Sigmoid colon (tissue), 7 donors: ENCODE results near the gene CNNM2. TPM values are rescaled to one million over a fixed set of nuclear protein-coding genes. Genes with fewer than 3 reads are reported as not detected.
A peak's percentile ranks its signal among the peaks of the same experiment; 100 is the strongest.

Source experiments
- DNase-seq: peaks from one replicate; pipeline ENCODE4 v3.0.0-alpha.2; 2019
- H3K27ac ChIP-seq, 4 donors: fragments of 200-600 bp; sonication (generic); one replicate each; pipeline ENCODE4 v1.5.1; 2016 to 2019; ENCODE audit warnings: mild to moderate bottlenecking in 1 of 4
- H3K27me3 ChIP-seq, 3 donors: fragments of 200-600 bp; sonication (generic); one replicate each; pipeline ENCODE4 v1.5.1; 2019; ENCODE audit warnings: mild to moderate bottlenecking in 1 of 3
- H3K36me3 ChIP-seq, 4 donors: fragments of 200-600 bp; sonication (generic); one replicate each; pipeline ENCODE4 v1.5.1; 2016 to 2019
- H3K4me1 ChIP-seq, 4 donors: fragments of 200-600 bp; sonication (generic); one replicate each; pipeline ENCODE4 v1.5.1; 2017 to 2019
- H3K4me3 ChIP-seq, 4 donors: fragments of 200-600 bp; sonication (generic); one replicate each; pipeline ENCODE4 v1.5.1; 2017 to 2019; ENCODE audit warnings: mild to moderate bottlenecking in 2 of 4, moderate library complexity in 1 of 4
- H3K9me3 ChIP-seq, 4 donors: fragments of 200-600 bp in 3 of 4; sonication (generic) in 3 of 4; one replicate each; pipeline versions ENCODE4 v1.5.1 to v1.6.1; 2013 to 2019
- CTCF ChIP-seq, 4 experiments: fragments of 450-650 bp in 3 of 4; fragments of 200-600 bp in 1 of 4; IDR thresholded peaks; one replicate each; pipeline ENCODE4 v1.5.1; 2016 to 2019; ENCODE audit warnings: antibody characterized with exemption in 4 of 4, mild to moderate bottlenecking in 3 of 4, moderate library complexity in 2 of 4
- EP300 ChIP-seq, 4 donors: sonication (generic); formaldehyde crosslinking; IDR thresholded peaks; one replicate each; pipeline ENCODE4 v1.6.1; 2017; ENCODE audit warnings: antibody characterized with exemption in 4 of 4
- POLR2A ChIP-seq, 2 donors: fragments of 450-650 bp; IDR thresholded peaks; one replicate each; pipeline ENCODE4 v1.6.1; 2016; ENCODE audit warnings: antibody characterized with exemption in 2 of 2, mild to moderate bottlenecking in 2 of 2, moderate library complexity in 2 of 2
- POLR2AphosphoS5 ChIP-seq, 4 donors: sonication (generic); formaldehyde crosslinking; IDR thresholded peaks; one replicate each; pipeline ENCODE4 v1.6.1; 2017; ENCODE audit warnings: antibody characterized with exemption in 4 of 4
- WGBS, 2 donors: extraction: QIAGEN DNeasy Blood & Tissue Kit; methylation state at CpG; one replicate each; pipeline ENCODE4 v1.1.7; 2013; 5-methylcytosine and 5-hydroxymethylcytosine counted together
- intact Hi-C: fragments of 100-400 bp; cut with DNase I; formaldehyde crosslinking; loops from one replicate; pipeline ENCODE4 v1.15.1; 2023
- polyA plus RNA-seq, 3 donors: library from polyadenylated mRNA; stranded (reverse); fragments of 200-250 nt; gene quantifications; one replicate each; pipeline ENCODE4 v1.2.3, GENCODE V29; 2013
- total RNA-seq, 4 donors: library from RNA; depleted of rRNA; stranded (reverse); fragments of >200 nt; gene quantifications; one replicate each; pipeline ENCODE4 v1.1.0, GENCODE V29; 2016
- donor health status: healthy with polysubstance abuse.
- donor health status: Bipolar disorder and iron deficiency.
- donor health status: healthy.

The CNNM2 gene
- total and polyA plus RNA-seq, 7 donors = 2.4 to 11.1 (median 5.8) TPM

- Histone ChIP-seq H3K36me3 (no peaks in the 10 kb centered on the region), H3K27me3 (no peaks in the 10 kb centered on the region), H3K27ac (peak overlapping the region; percentile 23 to 69 (median 33)), H3K9me3 (no peaks in the 10 kb centered on the region), H3K4me1 (peaks cover 0 to 40% (median 27%) of the 10 kb centered on the region in 4 donors), H3K4me3 (no peak overlapping the region)
- intact Hi-C loops = no loop called here
- no peak for DNase-seq
- WGBS, 2 donors = 12 to 50% methylated on average over 2 of the region's 2 CpGs
- no peak for TF ChIP-seq POLR2A (IDR thresholded peaks at IDR 0.05)
- TF ChIP-seq CTCF (IDR thresholded peaks at IDR 0.05) = no peak
- no peak for TF ChIP-seq POLR2AphosphoS5 (IDR thresholded peaks at IDR 0.05)
- TF ChIP-seq EP300 (IDR thresholded peaks at IDR 0.05) = no peak
These were observed 203.1 kb downstream of the CNNM2 start for GRCh38 chr10:103120977-103121735.

- H3K27me3 ChIP-seq = no peaks in the 10 kb centered on the region
- no peak overlapping the region for H3K4me3 ChIP-seq
- peaks cover 0 to 43% (median 27%) of the 10 kb centered on the region in 4 donors for H3K4me1 ChIP-seq
- H3K9me3 ChIP-seq = no peaks in the 10 kb centered on the region
- intact Hi-C loops = no loop called here
- DNase-seq = no peak
- no peak for TF ChIP-seq POLR2AphosphoS5 (IDR thresholded peaks at IDR 0.05)
- TF ChIP-seq CTCF (IDR thresholded peaks at IDR 0.05) = no peak
- TF ChIP-seq EP300 (IDR thresholded peaks at IDR 0.05) = no peak
- TF ChIP-seq POLR2A (IDR thresholded peaks at IDR 0.05) = no peak
- peak overlapping the region in 2 of 4 donors; percentile 29 to 69 for H3K27ac ChIP-seq
- H3K36me3 ChIP-seq = no peaks in the 10 kb centered on the region
- WGBS, 2 donors = 84% methylated on average over 7 of the region's 7 CpGs
These were observed 205.4 kb downstream of the CNNM2 start for GRCh38 chr10:103123282-103124024.

- Histone ChIP-seq H3K4me3 (no peak overlapping the region), H3K9me3 (no peaks in the 10 kb centered on the region), H3K27ac (no peak overlapping the region), H3K27me3 (no peaks in the 10 kb centered on the region), H3K4me1 (peaks cover 0 to 41% (median 27%) of the 10 kb centered on the region in 4 donors), H3K36me3 (no peaks in the 10 kb centered on the region)
- WGBS, 2 donors = 95 to 97% methylated on average over 4 of the region's 4 CpGs
- DNase-seq = no peak
- intact Hi-C loops = no loop called here
- TF ChIP-seq EP300 (IDR thresholded peaks at IDR 0.05) = no peak
- no peak for TF ChIP-seq CTCF (IDR thresholded peaks at IDR 0.05)
- no peak for TF ChIP-seq POLR2AphosphoS5 (IDR thresholded peaks at IDR 0.05)
- TF ChIP-seq POLR2A (IDR thresholded peaks at IDR 0.05) = no peak
These were observed 206.5 kb downstream of the CNNM2 start for GRCh38 chr10:103124420-103125096.

- Histone ChIP-seq H3K9me3 (no peaks in the 10 kb centered on the region), H3K27ac (no peak overlapping the region), H3K4me3 (no peak overlapping the region), H3K4me1 (peaks cover 0 to 32% (median 25%) of the 10 kb centered on the region in 4 donors), H3K27me3 (no peaks in the 10 kb centered on the region), H3K36me3 (no peaks in the 10 kb centered on the region)
- WGBS, 2 donors = 66 to 86% methylated on average over 9 of the region's 9 CpGs
- DNase-seq = no peak
- TF ChIP-seq CTCF (IDR thresholded peaks at IDR 0.05) (no peak), POLR2A (IDR thresholded peaks at IDR 0.05) (no peak), EP300 (IDR thresholded peaks at IDR 0.05) (no peak), POLR2AphosphoS5 (IDR thresholded peaks at IDR 0.05) (no peak)
- intact Hi-C loops = no loop called here
These were observed 207.5 kb downstream of the CNNM2 start for GRCh38 chr10:103125323-103126267.
